ENCODE measurements around the gene BANP. TPM values are rescaled to one million over a fixed set of nuclear protein-coding genes. Genes with fewer than 3 reads are reported as not detected.
"Not testable (repeated sequence)": the region's sequence is repeated elsewhere in the genome, so short reads cannot be mapped to it uniquely, and the experiment has no call there.

Gene BANP
- total and polyA plus RNA-seq, 2 of the 8 experiments (the other 6 are each of a cell fraction or from before 2014, with no cell fraction given): 25.8 to 39.8 TPM

GRCh38 chr16:88045361-88045760, 94.1 kb downstream of the BANP start:
- H3K4ac ChIP-seq (replicated peaks; ENCODE audit: insufficient read length, low read depth, low read length); H2BK12ac ChIP-seq (ENCODE audit: low read depth, low read length); POLR2A ChIA-PET (ENCODE audit: partially characterized antibody); H3K23me2 ChIP-seq (ENCODE audit: low read depth, low read length); H3K18ac ChIP-seq (ENCODE audit: extremely low read depth, low read length); H3K79me2 ChIP-seq (ENCODE audit: control insufficient read depth in 1 of 2, insufficient read depth in 2 of 2, low read length in 2 of 2); H2AFZ ChIP-seq (ENCODE audit: low read length); H3K4me1 ChIP-seq (replicated peaks in 1 of 4; ENCODE audit: control insufficient read depth in 3 of 4, insufficient read depth in 4 of 4, low read length in 3 of 4); H2BK20ac ChIP-seq (ENCODE audit: low read length); H2BK15ac ChIP-seq (ENCODE audit: low read length); H3K4me3 ChIP-seq (ENCODE audit: extremely low read depth in 1 of 4, insufficient read depth in 2 of 4, low read depth in 3 of 4, low read length in 4 of 4); H3K14ac ChIP-seq (ENCODE audit: insufficient read length); H3K9ac ChIP-seq (replicated peaks in 1 of 4; ENCODE audit: extremely low read depth in 1 of 4, low read depth in 3 of 4, low read length in 3 of 4); H4K5ac ChIP-seq (ENCODE audit: insufficient read length, low read depth, low read length); H3K36me3 ChIP-seq (ENCODE audit: control insufficient read depth in 2 of 4, insufficient read depth in 4 of 4, low read length in 3 of 4); H3K4me2 ChIP-seq (ENCODE audit: insufficient read depth in 1 of 2, low read depth in 2 of 2, low read length in 2 of 2); H2BK5ac ChIP-seq (ENCODE audit: low read depth, low read length); H4K8ac ChIP-seq (ENCODE audit: extremely low read depth, insufficient read depth, low read length); H2BK120ac ChIP-seq (replicated peaks; ENCODE audit: low read depth, low read length); H4K20me1 ChIP-seq (replicated peaks in 1 of 2; ENCODE audit: control insufficient read depth in 1 of 2, insufficient read depth in 2 of 2, low read length in 2 of 2); FAIRE-seq; H4K91ac ChIP-seq (replicated peaks; ENCODE audit: insufficient read length, low read length); H3K79me1 ChIP-seq (ENCODE audit: low read depth, low read length); H3K56ac ChIP-seq (replicated peaks; ENCODE audit: insufficient read length, low read depth, low read length); H3K27me3 ChIP-seq (replicated peaks in 1 of 4; ENCODE audit: control insufficient read depth in 3 of 4, extremely low read depth in 1 of 4, insufficient read depth in 3 of 4, low read length in 3 of 4); H2AK5ac ChIP-seq (ENCODE audit: low read depth, low read length); DNase-seq (ENCODE audit: low read depth in 1 of 2, low spot score in 2 of 2); H3K23ac ChIP-seq (ENCODE audit: insufficient read length); H3K9me3 ChIP-seq (ENCODE audit: insufficient read depth in 2 of 2, low read depth in 1 of 2, low read length in 1 of 2); H3K27ac ChIP-seq (ENCODE audit: low read depth, low read length): not testable (repeated sequence)
- WGBS, 2 experiments (ENCODE audit: extremely low coverage in 1 of 2, insufficient coverage in 1 of 2, insufficient read length in 1 of 2, insufficient replicate concordance in 2 of 2, low coverage in 1 of 2, low lambda C conversion rate in 2 of 2, missing lambda C conversion rate in 1 of 2): 91% methylated on average over 10 of the region's 11 CpGs; no CpG with 5 or more reads in 1 of the 2 experiments
- CTCF ChIA-PET (ENCODE audit: partially characterized antibody): interaction anchor here (1.3 kb wide), 1 partner anchor 17 kb away, joined by 3 read pairs; no protein-coding TSS in a partner anchor
